ENCODE data around the gene ARID1B.
A peak's percentile ranks its signal among the peaks of the same experiment; 100 is the strongest.

The ARID1B gene

GRCh38 chr6:157219201-157220200 lies 442.3 kb downstream of the ARID1B start:
- TF ChIP-seq CTCF (IDR thresholded peaks at IDR 0.05; ENCODE audit: extremely low read depth, missing control alignments): no peak
- no peak for DNase-seq (ENCODE audit: low spot score)

DNA sequence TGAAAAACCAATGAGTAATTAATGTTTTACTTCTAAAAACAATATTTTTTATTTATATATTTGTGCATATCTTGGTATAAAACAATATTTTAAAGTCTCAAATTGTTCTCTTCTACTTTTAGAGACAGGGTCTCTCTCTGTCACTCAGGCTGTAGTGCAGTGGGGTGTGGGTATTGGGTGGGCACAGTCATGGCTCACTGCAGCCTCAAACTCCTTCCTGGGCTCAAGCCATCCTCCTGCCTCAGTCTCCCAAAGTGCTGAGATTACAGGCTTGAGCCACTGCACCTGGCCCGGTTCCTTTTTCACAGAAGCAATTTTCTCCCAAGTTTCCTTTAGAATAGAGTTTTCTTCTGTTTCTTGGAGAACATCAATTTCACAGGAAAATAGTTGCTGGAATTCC lies 443.3 kb downstream of the ARID1B start:
- TF ChIP-seq CTCF (IDR thresholded peaks at IDR 0.05; ENCODE audit: extremely low read depth, missing control alignments): no peak
- no peak for DNase-seq (ENCODE audit: low spot score)

- no peak for TF ChIP-seq CTCF (IDR thresholded peaks at IDR 0.05; ENCODE audit: extremely low read depth, missing control alignments)
- DNase-seq (ENCODE audit: low spot score): peak; percentile 88
Observed at GRCh38 chr6:157221049-157221816, 444.1 kb downstream of the ARID1B start.

GRCh38 chr6:157221817-157222175 lies 444.6 kb downstream of the ARID1B start:
- DNase-seq (ENCODE audit: low spot score): no peak
- TF ChIP-seq CTCF (IDR thresholded peaks at IDR 0.05; ENCODE audit: extremely low read depth, missing control alignments): no peak

GRCh38 chr6:157222201-157222981 lies 445.2 kb downstream of the ARID1B start:
- no peak for DNase-seq (ENCODE audit: low spot score)
- TF ChIP-seq CTCF (IDR thresholded peaks at IDR 0.05; ENCODE audit: extremely low read depth, missing control alignments): no peak

DNA sequence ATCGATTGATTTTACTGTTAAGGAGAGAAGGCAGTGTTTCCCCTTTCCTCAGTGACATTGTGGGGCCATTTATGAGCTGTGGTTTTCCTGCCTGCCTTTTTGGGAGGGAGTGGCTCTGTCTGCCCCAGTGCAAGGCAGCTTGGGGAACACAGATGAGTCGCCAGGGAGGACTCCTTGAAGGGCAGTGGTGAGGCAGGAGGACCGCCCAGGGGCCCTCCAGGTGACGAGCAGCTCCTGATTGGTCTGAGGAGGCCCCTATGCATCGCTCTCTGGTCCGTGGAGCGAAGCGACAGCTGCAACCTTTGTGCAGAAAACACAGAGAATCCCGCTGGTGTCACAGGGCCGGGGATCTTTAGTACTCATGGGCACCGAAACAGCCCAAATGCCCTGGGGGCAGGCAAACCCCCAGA lies 445.8 kb downstream of the ARID1B start:
- TF ChIP-seq CTCF (IDR thresholded peaks at IDR 0.05; ENCODE audit: extremely low read depth, missing control alignments): no peak
- peak; percentile 57 for DNase-seq (ENCODE audit: low spot score)
